GM21381 (cell line): ENCODE data around the gene SLC25A1.

Experiments used
- ATAC-seq: cut with Tn5 transposase; IDR thresholded peaks from one replicate; pipeline ENCODE4 v1.9.1; 2021; ENCODE audit warnings: mild to moderate bottlenecking, moderate library complexity; ENCODE audit not compliant: unreplicated experiment

The SLC25A1 gene

GRCh38 chr22:19178657-19179496 is at the start of gene SLC25A1:
SLC25A1 (minus strand) TSS chr22:19178736; CDS start chr22:19178673, 63 bp downstream.
- ATAC-seq = peak; percentile 56

GRCh38 chr22:19228179-19228578 is 49.6 kb upstream of the SLC25A1 start:
- no peak for ATAC-seq

GRCh38 chr22:19226428-19226827 is 47.9 kb upstream of the SLC25A1 start:
- no peak for ATAC-seq

GRCh38 chr22:19225560-19225959 is 47.0 kb upstream of the SLC25A1 start:
- ATAC-seq = no peak

GRCh38 chr22:19224985-19225384 is 46.4 kb upstream of the SLC25A1 start:
- no peak for ATAC-seq

- no peak for ATAC-seq
Measured at GRCh38 chr22:19224557-19224956, 46.0 kb upstream of the SLC25A1 start.

- ATAC-seq = no peak
Measured at GRCh38 chr22:19223617-19224016, 45.1 kb upstream of the SLC25A1 start.

GRCh38 chr22:19223110-19223509 is 44.6 kb upstream of the SLC25A1 start:
- ATAC-seq = no peak

- no peak for ATAC-seq
Measured at GRCh38 chr22:19222242-19223005, 43.9 kb upstream of the SLC25A1 start.

- no peak for ATAC-seq
Measured at GRCh38 chr22:19220867-19221266, 42.3 kb upstream of the SLC25A1 start.

GRCh38 chr22:19218541-19219233 is 40.2 kb upstream of the SLC25A1 start:
- no peak for ATAC-seq

- no peak for ATAC-seq
Measured at GRCh38 chr22:19216579-19216978, 38.0 kb upstream of the SLC25A1 start.

GRCh38 chr22:19215360-19215759 is 36.8 kb upstream of the SLC25A1 start:
- no peak for ATAC-seq

GRCh38 chr22:19214078-19214473 is 35.5 kb upstream of the SLC25A1 start:
- no peak for ATAC-seq

GRCh38 chr22:19213442-19214077 is 35.0 kb upstream of the SLC25A1 start:
- ATAC-seq = no peak

- ATAC-seq = no peak
Measured at GRCh38 chr22:19213001-19213400, 34.5 kb upstream of the SLC25A1 start.

GRCh38 chr22:19212302-19212870 is 33.9 kb upstream of the SLC25A1 start:
- ATAC-seq = no peak

- ATAC-seq = no peak
Measured at GRCh38 chr22:19210188-19210587, 31.7 kb upstream of the SLC25A1 start.

GRCh38 chr22:19208287-19208847 is 29.8 kb upstream of the SLC25A1 start:
- no peak for ATAC-seq

- ATAC-seq = no peak
Measured at GRCh38 chr22:19207884-19208283, 29.3 kb upstream of the SLC25A1 start.
